T-helper 17 cell (primary cell): Measurements from ENCODE around the gene PCSK2. TPM values are rescaled to one million over a fixed set of nuclear protein-coding genes. Genes with fewer than 3 reads are reported as not detected.
A peak's percentile ranks its signal among the peaks of the same experiment; 100 is the strongest.

Experiments used
- ATAC-seq: fragments of 150-1000 bp; cut with Tn5 transposase; 2 replicates; pipeline ENCODE4 v1.10.0; 2021; ENCODE audit warnings: mild to moderate bottlenecking, moderate library complexity
- DNase-seq, 3 donors: peaks; one replicate each; pipeline versions ENCODE4 v3.0.0 to v3.0.0-alpha.2; 2020 to 2021
- H3K9me3 ChIP-seq: one replicate; pipeline ENCODE4 v1.7.0; 2013; ENCODE audit warnings: low read length, mild to moderate bottlenecking; ENCODE audit not compliant: control insufficient read depth, poor library complexity, severe bottlenecking
- H3K27ac Mint-ChIP-seq: one replicate; pipeline ENCODE4 v1.8.0; 2022; ENCODE audit warnings: mild to moderate bottlenecking, moderate library complexity, mixed read lengths
- H3K27me3 Mint-ChIP-seq: one replicate; pipeline ENCODE4 v1.8.0; 2022; ENCODE audit warnings: mixed read lengths
- H3K36me3 Mint-ChIP-seq: one replicate; pipeline ENCODE4 v1.8.0; 2022; ENCODE audit warnings: low read depth, mixed read lengths
- H3K4me1 Mint-ChIP-seq: one replicate; pipeline ENCODE4 v1.8.0; 2022; ENCODE audit warnings: mild to moderate bottlenecking, mixed read lengths
- H3K4me3 Mint-ChIP-seq: one replicate; pipeline ENCODE4 v1.8.0; 2022; ENCODE audit warnings: mild to moderate bottlenecking, moderate library complexity, mixed read lengths
- total RNA-seq, 4 donors: library from RNA in 2 of 4; stranded (reverse) in 2 of 4; gene quantifications; one replicate each; pipeline ENCODE4 v1.2.3 and lab custom pipeline; 2022 to 2026

Gene PCSK2
- total RNA-seq, 2 donors from 2014 or later: not detected

DNA sequence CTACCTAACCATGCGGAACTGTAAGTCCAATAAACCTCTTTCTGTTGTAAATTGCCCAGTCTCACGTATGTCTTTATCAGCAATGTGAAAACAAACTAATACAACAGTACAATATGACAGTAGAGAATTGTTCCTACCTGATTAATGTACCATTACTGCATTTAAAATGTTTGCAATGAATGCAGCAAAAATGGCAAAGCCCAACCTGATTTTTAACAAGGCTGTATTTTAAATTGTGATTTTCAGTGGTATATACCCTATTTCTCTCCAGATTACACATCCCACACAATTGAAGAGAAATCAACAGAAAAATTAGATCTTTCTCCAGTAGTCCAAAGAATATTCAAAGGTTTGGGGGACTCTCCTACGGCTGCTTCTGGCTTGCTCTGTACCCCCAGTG lies 3.3 kb upstream of the PCSK2 start:
- H3K36me3 Mint-ChIP-seq: peaks cover 3% of the 10 kb centered on the region
- H3K9me3 ChIP-seq: no peaks in the 10 kb centered on the region
- DNase-seq (no peak), ATAC-seq (no peak)
- H3K4me3 Mint-ChIP-seq: no peak overlapping the region
- H3K27ac Mint-ChIP-seq: no peak overlapping the region
- H3K4me1 Mint-ChIP-seq: peaks cover 2% of the 10 kb centered on the region
- peaks cover 53% of the 10 kb centered on the region for H3K27me3 Mint-ChIP-seq

DNA sequence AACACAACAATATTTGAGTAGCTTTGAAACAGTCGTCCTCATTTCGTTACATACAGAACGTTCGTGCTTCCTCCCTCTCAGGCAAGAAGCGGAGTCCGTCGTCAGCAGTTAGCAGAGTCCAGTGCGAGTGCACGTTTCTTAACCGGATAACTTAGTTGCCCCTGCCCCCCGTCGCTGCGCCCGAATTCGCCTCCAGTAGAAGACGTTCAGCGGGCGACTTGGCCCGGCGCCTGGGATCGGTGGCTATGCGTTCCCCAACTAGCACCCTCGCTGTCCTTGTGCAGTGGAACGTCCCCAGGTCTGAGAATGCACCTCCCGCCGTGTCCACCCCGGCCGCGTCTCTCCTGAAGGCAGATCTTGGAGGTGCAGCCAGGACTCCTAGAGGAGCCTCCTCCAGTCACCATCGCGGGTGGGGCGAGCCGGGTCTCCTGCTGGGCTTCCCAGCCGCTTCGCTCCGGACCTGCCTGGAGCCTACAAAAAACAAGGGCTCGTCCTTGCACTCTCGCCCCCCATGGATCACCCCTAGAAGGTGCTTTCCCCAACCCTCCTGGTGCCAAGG lies 910 bp upstream of the PCSK2 start:
- Mint-ChIP-seq H3K36me3 (peaks cover 3% of the 10 kb centered on the region), H3K4me3 (peak overlapping the region; percentile 19), H3K4me1 (peaks cover 2% of the 10 kb centered on the region), H3K27me3 (peaks cover 66% of the 10 kb centered on the region), H3K27ac (no peak overlapping the region)
- no peaks in the 10 kb centered on the region for H3K9me3 ChIP-seq
- no peak for DNase-seq
- no peak for ATAC-seq

GRCh38 chr20:17227219-17227575 lies 357 bp downstream of the PCSK2 start:
- Mint-ChIP-seq H3K4me1 (peaks cover 2% of the 10 kb centered on the region), H3K27me3 (peaks cover 66% of the 10 kb centered on the region), H3K36me3 (peaks cover 3% of the 10 kb centered on the region), H3K27ac (no peak overlapping the region), H3K4me3 (peak overlapping the region; percentile 60)
- DNase-seq (no peak), ATAC-seq (no peak)
- no peaks in the 10 kb centered on the region for H3K9me3 ChIP-seq

GRCh38 chr20:17227669-17228623 lies 1.1 kb downstream of the PCSK2 start:
- no peak for ATAC-seq
- peaks cover 2% of the 10 kb centered on the region for H3K4me1 Mint-ChIP-seq
- H3K4me3 Mint-ChIP-seq: no peak overlapping the region
- no peak overlapping the region for H3K27ac Mint-ChIP-seq
- H3K36me3 Mint-ChIP-seq: peaks cover 3% of the 10 kb centered on the region
- H3K27me3 Mint-ChIP-seq: peaks cover 61% of the 10 kb centered on the region
- DNase-seq: no peak
- no peaks in the 10 kb centered on the region for H3K9me3 ChIP-seq

DNA sequence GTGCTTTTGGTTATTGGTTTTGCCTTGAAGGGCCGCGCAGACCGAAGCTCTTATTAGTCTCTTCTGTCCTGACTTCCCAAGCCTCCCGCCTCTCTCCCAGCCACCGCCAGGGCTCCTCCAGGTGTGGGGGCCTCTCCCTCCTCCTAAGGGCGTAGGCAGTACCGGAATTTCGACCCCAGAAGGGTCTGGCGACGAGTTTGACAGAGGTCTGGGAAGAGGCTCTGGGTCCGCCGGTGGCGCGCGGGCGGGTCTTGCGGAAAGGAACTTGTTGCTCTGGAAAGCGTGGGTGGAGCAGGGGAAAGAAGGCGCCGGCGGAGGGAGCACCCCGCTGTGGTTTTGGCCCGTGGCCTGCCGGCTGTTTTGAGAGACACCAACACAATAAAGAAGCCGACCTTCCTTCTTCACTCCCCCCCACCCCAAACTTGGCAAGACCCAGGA lies 1.8 kb downstream of the PCSK2 start:
- Mint-ChIP-seq H3K4me1 (peaks cover 2% of the 10 kb centered on the region), H3K4me3 (no peak overlapping the region), H3K27me3 (peaks cover 57% of the 10 kb centered on the region), H3K36me3 (peaks cover 3% of the 10 kb centered on the region), H3K27ac (no peak overlapping the region)
- H3K9me3 ChIP-seq: no peaks in the 10 kb centered on the region
- ATAC-seq: no peak
- no peak for DNase-seq

- DNase-seq (no peak), ATAC-seq (no peak)
- H3K27ac Mint-ChIP-seq: no peak overlapping the region
- peaks cover 2% of the 10 kb centered on the region for H3K4me1 Mint-ChIP-seq
- no peaks in the 10 kb centered on the region for H3K9me3 ChIP-seq
- peaks cover 51% of the 10 kb centered on the region for H3K27me3 Mint-ChIP-seq
- no peak overlapping the region for H3K4me3 Mint-ChIP-seq
- peaks cover 3% of the 10 kb centered on the region for H3K36me3 Mint-ChIP-seq
Measured at GRCh38 chr20:17229256-17229655, 2.4 kb downstream of the PCSK2 start.

DNA sequence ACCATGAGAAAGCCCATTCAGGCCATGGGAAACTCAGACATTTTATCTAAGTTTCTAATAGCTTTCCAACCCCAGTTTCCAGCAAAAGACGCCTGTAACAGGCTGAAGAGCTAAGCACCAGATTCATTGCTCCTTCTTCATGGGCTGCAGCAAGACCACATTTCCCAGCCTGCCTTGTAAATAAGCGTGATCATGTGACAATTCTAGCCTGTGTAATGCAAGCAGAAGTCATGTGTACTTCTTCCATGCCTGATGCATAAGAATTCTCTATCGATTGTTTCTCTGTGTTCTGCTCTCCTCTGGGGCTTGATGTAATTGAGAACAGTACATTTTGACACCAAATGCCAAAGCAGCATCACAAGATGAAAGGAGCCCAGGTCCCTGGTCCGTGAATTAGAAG lies 6.8 kb downstream of the PCSK2 start:
- Mint-ChIP-seq H3K36me3 (no peaks in the 10 kb centered on the region), H3K27me3 (peaks cover 12% of the 10 kb centered on the region), H3K27ac (no peak overlapping the region), H3K4me3 (no peak overlapping the region), H3K4me1 (no peaks in the 10 kb centered on the region)
- DNase-seq (no peak), ATAC-seq (no peak)
- H3K9me3 ChIP-seq: no peaks in the 10 kb centered on the region

DNA sequence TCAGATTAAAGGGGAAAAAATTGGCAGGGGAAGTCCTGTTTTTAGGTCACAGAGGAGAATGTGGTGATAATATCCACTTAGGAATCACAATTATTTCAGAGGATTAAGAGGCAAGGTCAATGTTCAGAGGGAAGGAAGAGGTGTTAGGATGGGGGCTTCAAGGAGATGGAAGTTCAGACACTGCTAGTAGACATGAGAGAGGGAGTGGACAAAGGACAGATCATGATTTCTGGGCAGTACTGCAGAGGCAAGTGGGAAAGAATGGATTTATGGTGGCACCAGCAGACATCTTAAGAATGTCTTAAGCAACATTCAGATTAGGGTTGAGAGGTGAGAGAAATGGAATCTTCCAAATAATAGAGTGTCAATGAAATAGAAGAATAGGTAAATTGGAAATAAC lies 9.9 kb downstream of the PCSK2 start:
- Mint-ChIP-seq H3K27me3 (no peaks in the 10 kb centered on the region), H3K27ac (no peak overlapping the region), H3K4me3 (no peak overlapping the region), H3K36me3 (no peaks in the 10 kb centered on the region), H3K4me1 (no peaks in the 10 kb centered on the region)
- DNase-seq (no peak), ATAC-seq (no peak)
- H3K9me3 ChIP-seq: no peaks in the 10 kb centered on the region

- H3K9me3 ChIP-seq: no peaks in the 10 kb centered on the region
- H3K27me3 Mint-ChIP-seq: no peaks in the 10 kb centered on the region
- no peaks in the 10 kb centered on the region for H3K36me3 Mint-ChIP-seq
- no peak overlapping the region for H3K4me3 Mint-ChIP-seq
- no peak for DNase-seq
- no peaks in the 10 kb centered on the region for H3K4me1 Mint-ChIP-seq
- H3K27ac Mint-ChIP-seq: no peak overlapping the region
- no peak for ATAC-seq
Measured at GRCh38 chr20:17248224-17248623, 21.4 kb downstream of the PCSK2 start.

GRCh38 chr20:17262786-17263185 lies 35.9 kb downstream of the PCSK2 start:
- no peak for ATAC-seq
- Mint-ChIP-seq H3K4me3 (no peak overlapping the region), H3K27ac (no peak overlapping the region), H3K36me3 (no peaks in the 10 kb centered on the region), H3K4me1 (no peaks in the 10 kb centered on the region), H3K27me3 (peaks cover 7% of the 10 kb centered on the region)
- H3K9me3 ChIP-seq: no peaks in the 10 kb centered on the region
- no peak for DNase-seq

DNA sequence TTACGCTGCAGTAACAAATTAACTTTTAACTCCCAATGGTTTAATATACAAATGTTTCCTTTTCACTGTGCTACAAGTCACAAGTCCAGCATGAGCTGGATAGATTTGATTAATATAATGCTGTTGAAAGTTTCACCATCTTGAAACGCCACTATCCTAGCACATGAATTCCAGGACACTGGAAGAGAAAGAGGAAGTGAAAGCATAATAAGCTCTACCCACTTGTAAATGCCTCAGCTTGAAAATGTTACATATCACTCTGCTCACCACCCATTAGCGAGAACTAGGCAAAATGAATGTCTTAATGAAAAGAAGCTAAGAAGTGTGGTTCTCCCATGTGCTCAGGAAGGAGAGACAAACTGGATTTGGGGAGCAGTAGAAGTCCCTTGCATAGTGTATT lies 46.9 kb downstream of the PCSK2 start:
- no peak for DNase-seq
- no peak overlapping the region for H3K4me3 Mint-ChIP-seq
- ATAC-seq: no peak
- no peaks in the 10 kb centered on the region for H3K9me3 ChIP-seq
- no peaks in the 10 kb centered on the region for H3K27me3 Mint-ChIP-seq
- no peaks in the 10 kb centered on the region for H3K36me3 Mint-ChIP-seq
- H3K4me1 Mint-ChIP-seq: no peaks in the 10 kb centered on the region
- no peak overlapping the region for H3K27ac Mint-ChIP-seq

DNA sequence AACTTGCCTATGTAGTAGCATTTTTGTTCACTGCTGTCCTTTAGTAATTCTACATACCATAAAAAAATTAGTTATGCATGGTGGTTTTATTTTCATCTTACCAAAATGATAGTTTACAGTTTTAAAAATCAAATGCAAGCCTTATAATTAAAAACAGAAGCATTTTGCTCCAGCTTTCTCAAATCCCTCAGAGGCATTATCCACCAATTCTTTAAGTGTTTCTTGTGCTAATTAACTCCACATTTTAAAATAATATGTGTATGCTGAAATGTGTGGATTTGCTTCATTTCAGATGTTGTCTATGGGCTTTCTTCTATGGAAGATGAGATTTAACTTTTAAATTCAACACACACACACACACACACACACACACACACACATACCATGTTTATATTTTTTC lies 49.3 kb downstream of the PCSK2 start:
- DNase-seq (no peak), ATAC-seq (no peak)
- Mint-ChIP-seq H3K36me3 (no peaks in the 10 kb centered on the region), H3K27me3 (no peaks in the 10 kb centered on the region), H3K4me1 (no peaks in the 10 kb centered on the region), H3K27ac (no peak overlapping the region), H3K4me3 (no peak overlapping the region)
- no peaks in the 10 kb centered on the region for H3K9me3 ChIP-seq

DNA sequence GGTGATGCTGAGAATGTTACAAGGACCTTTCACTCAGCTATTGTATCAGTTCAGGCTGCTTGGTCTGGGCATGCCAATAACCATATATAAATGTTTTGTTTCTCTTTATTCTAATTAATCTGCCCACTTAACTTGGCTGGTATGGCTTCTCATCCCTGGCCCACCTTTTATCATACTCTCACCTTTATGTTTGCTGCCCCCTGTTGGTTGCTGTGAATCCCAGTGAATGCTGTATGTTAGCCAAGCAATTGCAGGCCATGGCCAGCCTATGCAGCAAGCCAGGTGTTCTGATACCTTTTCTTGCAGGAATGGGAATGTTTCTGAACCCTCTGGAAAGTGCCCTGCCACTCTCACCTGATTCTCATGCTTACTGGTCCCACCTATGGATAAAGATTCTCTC lies 54.6 kb downstream of the PCSK2 start:
- ATAC-seq (no peak), DNase-seq (no peak)
- Mint-ChIP-seq H3K4me3 (no peak overlapping the region), H3K36me3 (no peaks in the 10 kb centered on the region), H3K4me1 (no peaks in the 10 kb centered on the region), H3K27me3 (peaks cover 6% of the 10 kb centered on the region), H3K27ac (no peak overlapping the region)
- H3K9me3 ChIP-seq: no peaks in the 10 kb centered on the region

DNA sequence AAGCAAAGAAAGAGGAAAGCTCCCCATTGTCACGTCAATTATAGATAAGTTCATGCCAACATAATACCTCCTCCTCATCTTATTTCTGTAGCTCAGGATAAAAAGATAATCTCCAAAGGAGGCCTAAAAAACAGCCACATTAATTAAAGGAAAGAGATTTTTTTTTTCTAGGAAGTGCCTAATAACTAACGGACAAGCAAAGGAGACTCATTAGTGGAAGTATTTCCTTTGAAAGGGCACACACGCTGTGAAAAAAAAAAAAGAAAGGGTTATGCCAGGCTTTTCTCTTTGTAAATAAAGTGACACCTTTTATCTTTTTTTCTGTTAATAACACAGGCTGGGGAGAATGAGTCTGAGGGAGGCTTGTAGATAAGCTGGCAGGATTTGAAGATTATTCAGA lies 55.7 kb downstream of the PCSK2 start:
- H3K27ac Mint-ChIP-seq: no peak overlapping the region
- H3K4me1 Mint-ChIP-seq: no peaks in the 10 kb centered on the region
- peaks cover 6% of the 10 kb centered on the region for H3K27me3 Mint-ChIP-seq
- no peaks in the 10 kb centered on the region for H3K9me3 ChIP-seq
- no peak overlapping the region for H3K4me3 Mint-ChIP-seq
- H3K36me3 Mint-ChIP-seq: no peaks in the 10 kb centered on the region
- ATAC-seq (no peak), DNase-seq (no peak)
